Pons (tissue), 1 donor: ENCODE results near the gene PARD3B.

Experiments
- DNase-seq: peaks from one replicate; pipeline ENCODE4 v3.0.0-alpha.2; 2016; ENCODE audit warnings: low spot score

The PARD3B gene

GRCh38 chr2:204892506-204893255 is 347.4 kb downstream of the PARD3B start:
- DNase-seq: no peak

GRCh38 chr2:204896146-204896545 is 350.9 kb downstream of the PARD3B start:
- DNase-seq: no peak

- DNase-seq: no peak
Observed at GRCh38 chr2:204897561-204897960, 352.3 kb downstream of the PARD3B start.

GRCh38 chr2:204898928-204899640 is 353.8 kb downstream of the PARD3B start:
- no peak for DNase-seq

GRCh38 chr2:204899983-204900382 is 354.7 kb downstream of the PARD3B start:
- no peak for DNase-seq

- no peak for DNase-seq
Observed at GRCh38 chr2:204900487-204900886, 355.2 kb downstream of the PARD3B start.

- no peak for DNase-seq
Observed at GRCh38 chr2:204900910-204901309, 355.6 kb downstream of the PARD3B start.

GRCh38 chr2:204901591-204901990 is 356.3 kb downstream of the PARD3B start:
- DNase-seq: no peak

GRCh38 chr2:204909791-204910190 is 364.5 kb downstream of the PARD3B start:
- DNase-seq: no peak

GRCh38 chr2:204913312-204913711 is 368.0 kb downstream of the PARD3B start:
- DNase-seq: no peak

GRCh38 chr2:204913854-204914464 is 368.7 kb downstream of the PARD3B start:
- no peak for DNase-seq

GRCh38 chr2:204914708-204915107 is 369.4 kb downstream of the PARD3B start:
- no peak for DNase-seq

GRCh38 chr2:204917089-204917701 is 371.9 kb downstream of the PARD3B start:
- DNase-seq: no peak

- no peak for DNase-seq
Observed at GRCh38 chr2:204920776-204921175, 375.5 kb downstream of the PARD3B start.

GRCh38 chr2:204923957-204924356 is 378.7 kb downstream of the PARD3B start:
- no peak for DNase-seq

- no peak for DNase-seq
Observed at GRCh38 chr2:204931562-204931961, 386.3 kb downstream of the PARD3B start.

- DNase-seq: no peak
Observed at GRCh38 chr2:204933735-204934374, 388.6 kb downstream of the PARD3B start.

- DNase-seq: no peak
Observed at GRCh38 chr2:204944927-204945326, 399.7 kb downstream of the PARD3B start.

- no peak for DNase-seq
Observed at GRCh38 chr2:204945376-204945775, 400.1 kb downstream of the PARD3B start.

- no peak for DNase-seq
Observed at GRCh38 chr2:204946892-204947291, 401.6 kb downstream of the PARD3B start.

- DNase-seq: no peak
Observed at GRCh38 chr2:204947405-204947804, 402.1 kb downstream of the PARD3B start.
